Omental fat pad (tissue), 4 donors: Measurements from ENCODE around the gene ENO3. TPM values are rescaled to one million over a fixed set of nuclear protein-coding genes. Genes with fewer than 3 reads are reported as not detected.

ENCODE experiments used
- ATAC-seq: fragments of 150-250 bp; one replicate; pipeline ENCODE4 v1.9.1; 2016; ENCODE audit warnings: mild to moderate bottlenecking, moderate library complexity; ENCODE audit not compliant: low FRiP score
- DNase-seq: peaks from one replicate; pipeline ENCODE4 v3.0.0-alpha.2; 2019; ENCODE audit warnings: low spot score
- CTCF ChIP-seq, 3 donors: fragments of 450-650 bp; IDR thresholded peaks; one replicate each; pipeline ENCODE4 v1.5.1; 2016 to 2017; ENCODE audit warnings: antibody characterized with exemption in 3 of 3, mild to moderate bottlenecking in 3 of 3, moderate library complexity in 2 of 3
- total RNA-seq, 4 donors: library from RNA; depleted of rRNA; stranded (reverse); fragments of >200 nt; gene quantifications; one replicate each; pipeline ENCODE4 v1.1.0, GENCODE V29; 2016

ENO3 gene
- total RNA-seq, 4 donors from 2014 or later: 2.8 to 5.3 (median 3.3) TPM

DNA sequence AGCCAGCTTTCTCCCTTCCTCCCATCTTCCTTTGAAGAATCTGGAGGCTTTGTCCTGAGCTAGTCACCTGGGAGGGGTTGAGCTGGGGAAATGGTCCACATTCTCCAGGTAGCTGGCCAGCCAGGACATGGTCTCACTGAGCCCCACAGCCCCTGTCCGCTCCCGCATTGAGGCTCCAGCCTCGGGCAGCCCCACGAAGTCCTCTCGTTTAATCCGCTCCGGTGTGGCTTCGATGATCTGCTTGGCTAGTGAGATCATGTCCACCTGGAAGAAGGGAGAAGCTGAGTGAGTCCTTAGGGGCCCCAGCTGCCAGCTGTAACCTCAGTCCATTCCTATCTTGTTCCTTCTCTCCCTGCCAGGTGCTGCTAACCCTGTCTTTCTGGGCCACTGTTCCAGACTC is 19.4 kb downstream of the ENO3 start:
- ATAC-seq (no peak), DNase-seq (no peak)
- no peak for TF ChIP-seq CTCF (IDR thresholded peaks at IDR 0.05)

DNA sequence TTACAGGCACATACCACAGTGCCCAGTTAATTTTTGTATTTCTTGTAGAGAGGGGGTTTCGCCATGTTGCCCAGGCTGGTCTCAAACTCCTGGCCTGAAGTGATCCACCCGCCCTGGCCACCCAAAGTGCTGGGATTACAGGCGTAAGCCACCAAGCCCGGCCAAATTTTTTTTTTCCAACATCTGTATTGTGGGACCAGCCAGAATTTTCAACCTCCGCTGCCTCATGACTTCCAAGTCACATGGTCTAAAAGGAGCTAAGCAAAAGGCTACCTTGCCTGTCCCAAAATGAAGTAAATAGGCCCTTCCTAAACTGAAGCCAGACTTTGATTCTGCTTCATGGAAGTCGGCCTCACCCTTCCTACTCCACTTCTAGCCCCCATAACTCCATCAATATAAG is 20.9 kb downstream of the ENO3 start:
- ATAC-seq: no peak
- TF ChIP-seq CTCF (IDR thresholded peaks at IDR 0.05): no peak

DNA sequence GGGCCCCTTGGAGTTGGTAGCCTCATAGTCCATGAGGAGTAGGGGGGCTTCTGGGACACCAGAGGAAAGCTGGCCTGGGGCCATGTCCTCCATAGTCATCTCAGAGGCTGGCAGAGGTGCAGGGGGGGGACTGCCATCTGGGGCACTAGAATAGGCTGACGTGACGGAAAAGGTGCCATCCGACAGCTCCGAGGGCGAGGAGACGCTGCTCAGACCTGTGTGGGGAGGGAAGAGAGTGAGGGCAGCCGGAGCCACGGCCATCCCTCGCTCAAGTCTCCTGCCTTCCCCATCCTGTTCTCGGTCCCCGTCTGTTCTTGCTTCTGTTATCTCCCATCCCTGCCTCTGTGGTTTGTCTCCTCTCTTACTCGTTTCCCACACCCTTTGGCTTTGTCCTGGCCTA is 21.4 kb downstream of the ENO3 start:
- ATAC-seq (no peak), DNase-seq (no peak)
- no peak for TF ChIP-seq CTCF (IDR thresholded peaks at IDR 0.05)

More for the DNA sequence above, 20.9 kb downstream of the ENO3 start:
- no peak for DNase-seq

GRCh38 chr17:4972752-4973151 is 21.8 kb downstream of the ENO3 start:
- no peak for DNase-seq
- TF ChIP-seq CTCF (IDR thresholded peaks at IDR 0.05): no peak

GRCh38 chr17:4973256-4974114 is 22.6 kb downstream of the ENO3 start:
- no peak for DNase-seq

More at GRCh38 chr17:4972752-4973151, 21.8 kb downstream of the ENO3 start:
- no peak for ATAC-seq

GRCh38 chr17:4974115-4974670 is 23.3 kb downstream of the ENO3 start:
- TF ChIP-seq CTCF (IDR thresholded peaks at IDR 0.05): no peak
- no peak for ATAC-seq
- DNase-seq: no peak

More at GRCh38 chr17:4973256-4974114, 22.6 kb downstream of the ENO3 start:
- no peak for ATAC-seq
- no peak for TF ChIP-seq CTCF (IDR thresholded peaks at IDR 0.05)

GRCh38 chr17:4978726-4979125 is 27.8 kb downstream of the ENO3 start:
- TF ChIP-seq CTCF (IDR thresholded peaks at IDR 0.05): no peak
- DNase-seq (no peak), ATAC-seq (no peak)
